HepG2 (cell line): ENCODE results near the gene GSAP. TPM values are rescaled to one million over a fixed set of nuclear protein-coding genes. Genes with fewer than 3 reads are reported as not detected.
A peak's percentile ranks its signal among the peaks of the same experiment; 100 is the strongest.

Experiments used
- IKZF4 ChIP-seq: sonication (generic); formaldehyde crosslinking; IDR thresholded peaks from 2 replicates; pipeline ENCODE4 v1.5.1; 2020; ENCODE audit warnings: borderline replicate concordance, mild to moderate bottlenecking, low read depth, missing genetic modification reagents; ENCODE audit errors: not compliant biosample characterization
- KLF15 ChIP-seq: sonication (generic); formaldehyde crosslinking; IDR thresholded peaks from 2 replicates; pipeline ENCODE4 v1.8.1; 2023; ENCODE audit warnings: borderline replicate concordance, mild to moderate bottlenecking, inconsistent platforms, missing genetic modification reagents, mixed read lengths
- RBFOX2 ChIP-seq: fragments of 200-400 bp; formaldehyde crosslinking; IDR thresholded peaks from 2 replicates; pipeline ENCODE4 v1.6.1; 2017; ENCODE audit warnings: low read depth, mild to moderate bottlenecking, low read length
- ZNF737 ChIP-seq: sonication (generic); formaldehyde crosslinking; IDR thresholded peaks from 2 replicates; pipeline ENCODE4 v1.5.0; 2020; ENCODE audit warnings: missing genetic modification reagents, mild to moderate bottlenecking, borderline replicate concordance
- polyA plus RNA-seq, 8 experiments: library from polyadenylated mRNA; depleted of rRNA in 3 of 8; stranded (reverse) in 7 of 8; unstranded in 1 of 8; fragments of >200 nt; fragmentation: Illumina TruSeq in 4 of 8; extraction: Trizol in 4 of 8; gene quantifications; 2 replicates each; pipeline versions ENCODE4 v1.2.1 to v1.2.3, GENCODE V29; 2011 to 2016; ENCODE audit warnings: low read depth in 4 of 8, missing spikeins in 1 of 8, mixed read lengths in 1 of 8; ENCODE audit not compliant: insufficient read depth in 1 of 8
- total RNA-seq, 5 experiments: library from RNA; depleted of rRNA; stranded (reverse); fragments of >200 nt; fragmentation: Illumina TruSeq; extraction: Trizol; gene quantifications; 2 replicates each; pipeline ENCODE4 v1.2.3, GENCODE V29; 2016; ENCODE audit warnings: low read depth in 1 of 5
- TF ChIP-seq, protein P1 (sequence below): sonication (generic); formaldehyde crosslinking; IDR thresholded peaks from 2 replicates; pipeline ENCODE4 v1.9.0; 2021; ENCODE audit warnings: mild to moderate bottlenecking, missing genetic modification reagents
- TF ChIP-seq, protein P2 (sequence below): IDR thresholded peaks from 2 replicates; pipeline ENCODE4 v1.6.1; 2016; ENCODE audit warnings: missing compliant biosample characterization, missing genetic modification reagents, borderline replicate concordance

The GSAP gene
- total and polyA plus RNA-seq, 2 of the 13 experiments (the other 11 are each of a cell fraction or from before 2014, with no cell fraction given), result 34.6 to 40.6 TPM

DNA sequence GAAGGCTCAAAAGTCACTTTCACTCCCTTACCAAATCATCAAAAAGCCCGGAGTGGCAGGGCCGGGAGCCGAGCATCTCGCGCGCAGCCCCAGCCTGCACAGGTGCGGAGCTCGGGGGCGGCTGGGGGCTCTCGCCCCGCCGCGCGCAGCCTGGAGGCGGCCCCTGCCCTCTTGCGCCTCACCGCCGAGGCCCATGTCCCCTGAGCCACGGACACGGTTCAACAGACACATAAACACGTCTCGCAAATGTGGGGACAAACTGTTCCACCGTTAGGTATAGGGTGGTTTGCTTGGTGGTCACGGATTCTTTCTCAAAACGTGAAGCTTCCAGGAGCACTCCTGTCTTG is 700 bp downstream of the GSAP start (continued):
- TF ChIP-seq, protein P1, sequence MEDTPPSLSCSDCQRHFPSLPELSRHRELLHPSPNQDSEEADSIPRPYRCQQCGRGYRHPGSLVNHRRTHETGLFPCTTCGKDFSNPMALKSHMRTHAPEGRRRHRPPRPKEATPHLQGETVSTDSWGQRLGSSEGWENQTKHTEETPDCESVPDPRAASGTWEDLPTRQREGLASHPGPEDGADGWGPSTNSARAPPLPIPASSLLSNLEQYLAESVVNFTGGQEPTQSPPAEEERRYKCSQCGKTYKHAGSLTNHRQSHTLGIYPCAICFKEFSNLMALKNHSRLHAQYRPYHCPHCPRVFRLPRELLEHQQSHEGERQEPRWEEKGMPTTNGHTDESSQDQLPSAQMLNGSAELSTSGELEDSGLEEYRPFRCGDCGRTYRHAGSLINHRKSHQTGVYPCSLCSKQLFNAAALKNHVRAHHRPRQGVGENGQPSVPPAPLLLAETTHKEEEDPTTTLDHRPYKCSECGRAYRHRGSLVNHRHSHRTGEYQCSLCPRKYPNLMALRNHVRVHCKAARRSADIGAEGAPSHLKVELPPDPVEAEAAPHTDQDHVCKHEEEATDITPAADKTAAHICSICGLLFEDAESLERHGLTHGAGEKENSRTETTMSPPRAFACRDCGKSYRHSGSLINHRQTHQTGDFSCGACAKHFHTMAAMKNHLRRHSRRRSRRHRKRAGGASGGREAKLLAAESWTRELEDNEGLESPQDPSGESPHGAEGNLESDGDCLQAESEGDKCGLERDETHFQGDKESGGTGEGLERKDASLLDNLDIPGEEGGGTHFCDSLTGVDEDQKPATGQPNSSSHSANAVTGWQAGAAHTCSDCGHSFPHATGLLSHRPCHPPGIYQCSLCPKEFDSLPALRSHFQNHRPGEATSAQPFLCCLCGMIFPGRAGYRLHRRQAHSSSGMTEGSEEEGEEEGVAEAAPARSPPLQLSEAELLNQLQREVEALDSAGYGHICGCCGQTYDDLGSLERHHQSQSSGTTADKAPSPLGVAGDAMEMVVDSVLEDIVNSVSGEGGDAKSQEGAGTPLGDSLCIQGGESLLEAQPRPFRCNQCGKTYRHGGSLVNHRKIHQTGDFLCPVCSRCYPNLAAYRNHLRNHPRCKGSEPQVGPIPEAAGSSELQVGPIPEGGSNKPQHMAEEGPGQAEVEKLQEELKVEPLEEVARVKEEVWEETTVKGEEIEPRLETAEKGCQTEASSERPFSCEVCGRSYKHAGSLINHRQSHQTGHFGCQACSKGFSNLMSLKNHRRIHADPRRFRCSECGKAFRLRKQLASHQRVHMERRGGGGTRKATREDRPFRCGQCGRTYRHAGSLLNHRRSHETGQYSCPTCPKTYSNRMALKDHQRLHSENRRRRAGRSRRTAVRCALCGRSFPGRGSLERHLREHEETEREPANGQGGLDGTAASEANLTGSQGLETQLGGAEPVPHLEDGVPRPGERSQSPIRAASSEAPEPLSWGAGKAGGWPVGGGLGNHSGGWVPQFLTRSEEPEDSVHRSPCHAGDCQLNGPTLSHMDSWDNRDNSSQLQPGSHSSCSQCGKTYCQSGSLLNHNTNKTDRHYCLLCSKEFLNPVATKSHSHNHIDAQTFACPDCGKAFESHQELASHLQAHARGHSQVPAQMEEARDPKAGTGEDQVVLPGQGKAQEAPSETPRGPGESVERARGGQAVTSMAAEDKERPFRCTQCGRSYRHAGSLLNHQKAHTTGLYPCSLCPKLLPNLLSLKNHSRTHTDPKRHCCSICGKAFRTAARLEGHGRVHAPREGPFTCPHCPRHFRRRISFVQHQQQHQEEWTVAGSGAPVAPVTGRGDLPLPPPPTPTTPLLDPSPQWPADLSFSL (CRISPR knock-in tag), result no peak
- TF ChIP-seq ZNF737 (no peak), RBFOX2 (peak; percentile 90; the same call in 1 of the 2 replicates), KLF15 (CRISPR knock-in tag) (no peak), IKZF4 (CRISPR knock-in tag) (no peak)
- TF ChIP-seq, protein P2, sequence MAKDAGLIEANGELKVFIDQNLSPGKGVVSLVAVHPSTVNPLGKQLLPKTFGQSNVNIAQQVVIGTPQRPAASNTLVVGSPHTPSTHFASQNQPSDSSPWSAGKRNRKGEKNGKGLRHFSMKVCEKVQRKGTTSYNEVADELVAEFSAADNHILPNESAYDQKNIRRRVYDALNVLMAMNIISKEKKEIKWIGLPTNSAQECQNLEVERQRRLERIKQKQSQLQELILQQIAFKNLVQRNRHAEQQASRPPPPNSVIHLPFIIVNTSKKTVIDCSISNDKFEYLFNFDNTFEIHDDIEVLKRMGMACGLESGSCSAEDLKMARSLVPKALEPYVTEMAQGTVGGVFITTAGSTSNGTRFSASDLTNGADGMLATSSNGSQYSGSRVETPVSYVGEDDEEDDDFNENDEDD (CRISPR knock-in tag), result no peak
